HCT116 (cell line): ENCODE data around the gene NCAPG. TPM values are rescaled to one million over a fixed set of nuclear protein-coding genes. Genes with fewer than 3 reads are reported as not detected.

Experiments used
- ATAC-seq: fragments of 200-7000 bp; cut with Tn5 transposase; 2 replicates; pipeline ENCODE4 v1.9.1; 2020; ENCODE audit warnings: mild to moderate bottlenecking, moderate library complexity
- BruUV-seq: library from RNA; stranded (reverse); fragments of 400-500 nt; replicated peaks from 2 replicates; lab custom pipeline; 2021; lab: Mats Ljungman, UMichigan
- CTCF ChIA-PET: fragments of 300-600 bp; sonication (Branson Sonifier 250); formaldehyde crosslinking; loops from one replicate; lab custom pipeline; 2021; ENCODE audit warnings: antibody characterized with exemption; lab: Charles Lee
- POLR2A ChIA-PET: fragments of 300-600, 350-600 bp; sonication (Branson Sonifier 250); formaldehyde crosslinking; loops from one replicate; lab custom pipeline; 2021; ENCODE audit warnings: antibody characterized with exemption; lab: Charles Lee
- RAD21 ChIA-PET, 2 experiments: fragments of 300-600 bp; sonication (Branson Sonifier 250); formaldehyde crosslinking; loops; one replicate each; lab custom pipeline; 2023; ENCODE audit warnings: low total read pairs in 2 of 2; ENCODE audit not compliant: uncharacterized antibody in 2 of 2, unreplicated experiment in 2 of 2, low non-redundant PET in 1 of 2; lab: Charles Lee
- DNase-seq: peaks from one replicate; pipeline ENCODE4 v3.0.0-alpha.2; 2010; ENCODE audit warnings: low read depth, low spot score
- H2AFZ ChIP-seq: fragments of 200-600 bp; shearing (Covaris generic), sonication (generic); 2 replicates; pipeline ENCODE4 v1.6.1; 2017; ENCODE audit warnings: low read depth, mixed run types, mixed read lengths, antibody characterized with exemption, low read length; ENCODE audit not compliant: poor library complexity, severe bottlenecking
- H3K27ac ChIP-seq: 2 replicates; pipeline ENCODE4 v1.5.1; 2012; ENCODE audit warnings: low read depth, low read length
- H3K27me3 ChIP-seq: fragments of 200-600 bp; sonication (generic); 2 replicates; pipeline ENCODE4 v1.6.1; 2016; ENCODE audit warnings: mixed run types, low read length, mixed read lengths; ENCODE audit not compliant: insufficient read depth
- H3K36me3 ChIP-seq, 2 experiments: fragments of 200-500 bp in 1 of 2; fragments of 200-600 bp in 1 of 2; sonication (Bioruptor generic) in 1 of 2; sonication (generic) in 1 of 2; 2 replicates each; pipeline versions ENCODE4 v1.5.1 to v1.6.1; 2014 to 2016; ENCODE audit warnings: low read length in 2 of 2, inconsistent platforms in 1 of 2, mixed read lengths in 1 of 2, mixed run types in 1 of 2; ENCODE audit not compliant: insufficient read depth in 2 of 2, control insufficient read depth in 1 of 2
- H3K4me1 ChIP-seq, 2 experiments: fragments of 200-600 bp in 1 of 2; sonication (generic) in 1 of 2; 2 replicates each; pipeline versions ENCODE4 v1.5.1 to v1.6.1; 2012 to 2017; ENCODE audit warnings: low read length in 2 of 2, inconsistent platforms in 1 of 2, mild to moderate bottlenecking in 1 of 2, mixed read lengths in 1 of 2, mixed run types in 1 of 2, moderate library complexity in 1 of 2; ENCODE audit not compliant: insufficient read depth in 2 of 2, control insufficient read depth in 1 of 2
- H3K4me2 ChIP-seq: fragments of 200-600 bp; sonication (generic); 2 replicates; pipeline ENCODE4 v1.6.1; 2017; ENCODE audit warnings: mixed run types, low read length, mixed read lengths
- H3K4me3 ChIP-seq, 2 experiments: fragments of 200-600 bp in 1 of 2; sonication (generic) in 1 of 2; replicated peaks in 1 of 2; 2 replicates each; pipeline ENCODE4 v1.5.1; 2011 to 2016; ENCODE audit warnings: low read length in 2 of 2, control low read depth in 1 of 2, low read depth in 1 of 2, mild to moderate bottlenecking in 1 of 2, mixed read lengths in 1 of 2, mixed run types in 1 of 2
- H3K79me2 ChIP-seq: fragments of 200-600 bp; sonication (generic); 2 replicates; pipeline ENCODE4 v1.6.1; 2017; ENCODE audit warnings: mild to moderate bottlenecking, mixed run types, low read length, moderate library complexity, mixed read lengths; ENCODE audit not compliant: insufficient read depth
- H3K9ac ChIP-seq: fragments of 200-600 bp; sonication (generic); 2 replicates; pipeline ENCODE4 v1.6.1; 2016; ENCODE audit warnings: low read length, mixed read lengths
- H3K9me2 ChIP-seq: fragments of 200-600 bp; sonication (generic), shearing (Covaris generic); 2 replicates; pipeline ENCODE4 v1.6.1; 2017; ENCODE audit warnings: mixed run types, mild to moderate bottlenecking, moderate library complexity; ENCODE audit not compliant: insufficient read depth
- H3K9me3 ChIP-seq, 2 experiments: fragments of 200-500 bp in 1 of 2; fragments of 200-600 bp in 1 of 2; sonication (Bioruptor generic) in 1 of 2; sonication (generic) in 1 of 2; 2 replicates each; pipeline ENCODE4 v1.6.1; 2014 to 2017; ENCODE audit warnings: low read length in 2 of 2, mixed read lengths in 2 of 2, inconsistent platforms in 1 of 2, low read depth in 1 of 2, mild to moderate bottlenecking in 1 of 2, mixed run types in 1 of 2, moderate library complexity in 1 of 2; ENCODE audit not compliant: control insufficient read depth in 1 of 2, insufficient read depth in 1 of 2
- H4K20me1 ChIP-seq: fragments of 200-600 bp; sonication (generic), shearing (Covaris generic); 2 replicates; pipeline ENCODE4 v1.6.1; 2017; ENCODE audit warnings: mixed run types, mild to moderate bottlenecking, moderate library complexity; ENCODE audit not compliant: insufficient read depth
- CBX3 ChIP-seq: IDR thresholded peaks from 2 replicates; pipeline ENCODE4 v1.6.1; 2012; ENCODE audit warnings: low read depth
- EZH2 ChIP-seq: fragments of 200-600 bp; sonication (generic); IDR thresholded peaks from 2 replicates; pipeline ENCODE4 v1.6.1; 2017; ENCODE audit warnings: antibody characterized with exemption, mixed run types
- FOSL1 ChIP-seq: IDR thresholded peaks from 2 replicates; pipeline ENCODE4 v1.6.1; 2012; ENCODE audit warnings: low read depth
- RAD21 ChIP-seq: IDR thresholded peaks from 2 replicates; pipeline ENCODE4 v1.6.1; 2012; ENCODE audit warnings: low read depth, mild to moderate bottlenecking
- SRF ChIP-seq: IDR thresholded peaks from 2 replicates; pipeline ENCODE4 v1.6.1; 2012; ENCODE audit warnings: low read depth
- TCF7L2 ChIP-seq: IDR thresholded peaks from 2 replicates; pipeline ENCODE4 v1.7.0; 2011; ENCODE audit warnings: borderline replicate concordance, inconsistent platforms; ENCODE audit not compliant: insufficient read depth, insufficient read length; ENCODE audit errors: extremely low read depth
- ZNF274 ChIP-seq: fragments of 200-500 bp; sonication (Bioruptor generic); IDR thresholded peaks from 2 replicates; pipeline ENCODE4 v1.6.1; 2014; ENCODE audit warnings: mild to moderate bottlenecking, low read depth, low read length, inconsistent platforms
- intact Hi-C: fragments of 100-400 bp; cut with micrococcal nuclease; formaldehyde crosslinking; loops from 2 replicates; pipeline ENCODE4 v1.10.0; 2022
- total RNA-seq: library from RNA; stranded (reverse); gene quantifications from one replicate; pipeline ENCODE4 v1.2.1, GENCODE V29; 2021; ENCODE audit not compliant: unreplicated experiment
- TF ChIP-seq, protein P1 (sequence below): IDR thresholded peaks from 2 replicates; pipeline ENCODE4 v1.6.1; 2012; ENCODE audit warnings: low read depth
- TF ChIP-seq, protein P2 (sequence below): IDR thresholded peaks from 2 replicates; pipeline ENCODE4 v1.6.1; 2011; ENCODE audit warnings: mild to moderate bottlenecking, low read length, moderate library complexity; ENCODE audit not compliant: insufficient replicate concordance; ENCODE audit errors: extremely low read depth
- TF ChIP-seq, protein P3 (sequence below), 3 experiments: fragments of 200-600 bp in 1 of 3; sonication (generic) in 1 of 3; IDR thresholded peaks in 2 of 3; conservative IDR thresholded peaks in 1 of 3; 2 replicates each; pipeline ENCODE4 v1.5.1; 2012 to 2017; ENCODE audit warnings: low read depth in 2 of 3, low read length in 2 of 3, antibody characterized with exemption in 1 of 3, borderline replicate concordance in 1 of 3, control low read depth in 1 of 3, mild to moderate bottlenecking in 1 of 3, mixed read lengths in 1 of 3, mixed run types in 1 of 3, moderate library complexity in 1 of 3; ENCODE audit not compliant: insufficient read depth in 1 of 3

NCAPG gene
- total RNA-seq, 1 experiment from 2014 or later = 79.4 TPM

DNA sequence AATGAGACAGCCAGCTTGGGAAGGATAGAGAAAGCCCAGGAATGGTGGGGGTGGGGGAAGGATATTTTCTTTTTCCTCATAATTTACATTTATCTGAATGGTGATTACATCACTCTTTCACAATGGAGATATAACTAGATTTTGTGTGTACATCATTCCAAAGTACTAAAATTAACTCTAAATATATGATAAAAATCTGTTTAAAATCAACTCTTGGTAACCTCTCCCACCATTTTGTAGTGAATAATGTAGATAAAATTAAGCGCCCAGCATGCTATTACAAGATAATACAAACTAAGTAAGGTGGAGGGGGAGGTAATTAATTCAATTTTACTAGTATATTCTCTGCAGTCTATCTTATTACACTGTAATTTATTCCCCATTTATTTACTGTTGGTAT lies 78.9 kb downstream of the NCAPG start (continued):
- TF ChIP-seq, protein P1, sequence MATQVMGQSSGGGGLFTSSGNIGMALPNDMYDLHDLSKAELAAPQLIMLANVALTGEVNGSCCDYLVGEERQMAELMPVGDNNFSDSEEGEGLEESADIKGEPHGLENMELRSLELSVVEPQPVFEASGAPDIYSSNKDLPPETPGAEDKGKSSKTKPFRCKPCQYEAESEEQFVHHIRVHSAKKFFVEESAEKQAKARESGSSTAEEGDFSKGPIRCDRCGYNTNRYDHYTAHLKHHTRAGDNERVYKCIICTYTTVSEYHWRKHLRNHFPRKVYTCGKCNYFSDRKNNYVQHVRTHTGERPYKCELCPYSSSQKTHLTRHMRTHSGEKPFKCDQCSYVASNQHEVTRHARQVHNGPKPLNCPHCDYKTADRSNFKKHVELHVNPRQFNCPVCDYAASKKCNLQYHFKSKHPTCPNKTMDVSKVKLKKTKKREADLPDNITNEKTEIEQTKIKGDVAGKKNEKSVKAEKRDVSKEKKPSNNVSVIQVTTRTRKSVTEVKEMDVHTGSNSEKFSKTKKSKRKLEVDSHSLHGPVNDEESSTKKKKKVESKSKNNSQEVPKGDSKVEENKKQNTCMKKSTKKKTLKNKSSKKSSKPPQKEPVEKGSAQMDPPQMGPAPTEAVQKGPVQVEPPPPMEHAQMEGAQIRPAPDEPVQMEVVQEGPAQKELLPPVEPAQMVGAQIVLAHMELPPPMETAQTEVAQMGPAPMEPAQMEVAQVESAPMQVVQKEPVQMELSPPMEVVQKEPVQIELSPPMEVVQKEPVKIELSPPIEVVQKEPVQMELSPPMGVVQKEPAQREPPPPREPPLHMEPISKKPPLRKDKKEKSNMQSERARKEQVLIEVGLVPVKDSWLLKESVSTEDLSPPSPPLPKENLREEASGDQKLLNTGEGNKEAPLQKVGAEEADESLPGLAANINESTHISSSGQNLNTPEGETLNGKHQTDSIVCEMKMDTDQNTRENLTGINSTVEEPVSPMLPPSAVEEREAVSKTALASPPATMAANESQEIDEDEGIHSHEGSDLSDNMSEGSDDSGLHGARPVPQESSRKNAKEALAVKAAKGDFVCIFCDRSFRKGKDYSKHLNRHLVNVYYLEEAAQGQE = no peak
- no peak for TF ChIP-seq EZH2

DNA sequence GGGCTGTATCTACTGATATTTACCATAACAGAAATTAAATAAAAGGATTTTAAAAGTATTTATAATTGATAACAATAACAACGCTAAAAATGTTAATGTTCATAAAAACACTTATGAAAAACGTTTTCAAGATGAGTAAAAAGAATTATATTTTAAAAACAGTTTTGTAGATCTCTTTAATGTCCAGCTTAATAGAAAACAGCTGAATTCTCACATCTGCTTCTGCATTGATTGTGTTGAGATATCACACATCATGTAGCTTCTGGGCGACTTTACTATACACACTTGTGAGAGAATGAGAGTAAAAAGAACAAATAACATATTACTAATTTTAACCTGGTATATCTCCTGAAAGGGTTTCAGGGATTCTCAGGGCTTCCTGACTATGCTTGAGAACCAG lies 83.6 kb downstream of the NCAPG start:
- ChIA-PET CTCF (no interaction called here), POLR2A (no interaction called here), RAD21 (no interaction called here)
- no peaks in the 10 kb centered on the region for H3K79me2 ChIP-seq
- H3K4me3 ChIP-seq = no peak overlapping the region
- no peaks in the 10 kb centered on the region for H3K9me3 ChIP-seq
- no peak overlapping the region for H3K27ac ChIP-seq
- H2AFZ ChIP-seq = no peak overlapping the region
- H3K4me2 ChIP-seq = no peak overlapping the region
- no peaks in the 10 kb centered on the region for H3K27me3 ChIP-seq
- ATAC-seq (no peak), DNase-seq (no peak)
- H3K9ac ChIP-seq = no peak overlapping the region
- BruUV-seq = no TSS peak
- no peaks in the 10 kb centered on the region for H3K4me1 ChIP-seq
- TF ChIP-seq FOSL1 (no peak), CBX3 (no peak), SRF (no peak), ZNF274 (no peak), RAD21 (no peak), TCF7L2 (no peak), EZH2 (no peak)
- TF ChIP-seq, protein P1 = no peak
- TF ChIP-seq, protein P2, sequence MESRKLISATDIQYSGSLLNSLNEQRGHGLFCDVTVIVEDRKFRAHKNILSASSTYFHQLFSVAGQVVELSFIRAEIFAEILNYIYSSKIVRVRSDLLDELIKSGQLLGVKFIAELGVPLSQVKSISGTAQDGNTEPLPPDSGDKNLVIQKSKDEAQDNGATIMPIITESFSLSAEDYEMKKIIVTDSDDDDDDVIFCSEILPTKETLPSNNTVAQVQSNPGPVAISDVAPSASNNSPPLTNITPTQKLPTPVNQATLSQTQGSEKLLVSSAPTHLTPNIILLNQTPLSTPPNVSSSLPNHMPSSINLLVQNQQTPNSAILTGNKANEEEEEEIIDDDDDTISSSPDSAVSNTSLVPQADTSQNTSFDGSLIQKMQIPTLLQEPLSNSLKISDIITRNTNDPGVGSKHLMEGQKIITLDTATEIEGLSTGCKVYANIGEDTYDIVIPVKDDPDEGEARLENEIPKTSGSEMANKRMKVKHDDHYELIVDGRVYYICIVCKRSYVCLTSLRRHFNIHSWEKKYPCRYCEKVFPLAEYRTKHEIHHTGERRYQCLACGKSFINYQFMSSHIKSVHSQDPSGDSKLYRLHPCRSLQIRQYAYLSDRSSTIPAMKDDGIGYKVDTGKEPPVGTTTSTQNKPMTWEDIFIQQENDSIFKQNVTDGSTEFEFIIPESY = no peak
- TF ChIP-seq, protein P3, sequence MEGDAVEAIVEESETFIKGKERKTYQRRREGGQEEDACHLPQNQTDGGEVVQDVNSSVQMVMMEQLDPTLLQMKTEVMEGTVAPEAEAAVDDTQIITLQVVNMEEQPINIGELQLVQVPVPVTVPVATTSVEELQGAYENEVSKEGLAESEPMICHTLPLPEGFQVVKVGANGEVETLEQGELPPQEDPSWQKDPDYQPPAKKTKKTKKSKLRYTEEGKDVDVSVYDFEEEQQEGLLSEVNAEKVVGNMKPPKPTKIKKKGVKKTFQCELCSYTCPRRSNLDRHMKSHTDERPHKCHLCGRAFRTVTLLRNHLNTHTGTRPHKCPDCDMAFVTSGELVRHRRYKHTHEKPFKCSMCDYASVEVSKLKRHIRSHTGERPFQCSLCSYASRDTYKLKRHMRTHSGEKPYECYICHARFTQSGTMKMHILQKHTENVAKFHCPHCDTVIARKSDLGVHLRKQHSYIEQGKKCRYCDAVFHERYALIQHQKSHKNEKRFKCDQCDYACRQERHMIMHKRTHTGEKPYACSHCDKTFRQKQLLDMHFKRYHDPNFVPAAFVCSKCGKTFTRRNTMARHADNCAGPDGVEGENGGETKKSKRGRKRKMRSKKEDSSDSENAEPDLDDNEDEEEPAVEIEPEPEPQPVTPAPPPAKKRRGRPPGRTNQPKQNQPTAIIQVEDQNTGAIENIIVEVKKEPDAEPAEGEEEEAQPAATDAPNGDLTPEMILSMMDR (IDR thresholded peaks at IDR 0.05 in 2 of 3, conservative IDR thresholded peaks at IDR 0.05 in 1 of 3; ENCODE audit: borderline replicate concordance in 1 of 3, insufficient read depth in 1 of 3, low read depth in 2 of 3, low read length in 2 of 3) = no peak
- TF ChIP-seq, all 23 proteins: peak for 0
- no peaks in the 10 kb centered on the region for H3K9me2 ChIP-seq
- intact Hi-C loops = no loop called here
- no peaks in the 10 kb centered on the region for H3K36me3 ChIP-seq
- no peaks in the 10 kb centered on the region for H4K20me1 ChIP-seq
